Measurements from ENCODE around the gene TBC1D10A.

TBC1D10A gene

DNA sequence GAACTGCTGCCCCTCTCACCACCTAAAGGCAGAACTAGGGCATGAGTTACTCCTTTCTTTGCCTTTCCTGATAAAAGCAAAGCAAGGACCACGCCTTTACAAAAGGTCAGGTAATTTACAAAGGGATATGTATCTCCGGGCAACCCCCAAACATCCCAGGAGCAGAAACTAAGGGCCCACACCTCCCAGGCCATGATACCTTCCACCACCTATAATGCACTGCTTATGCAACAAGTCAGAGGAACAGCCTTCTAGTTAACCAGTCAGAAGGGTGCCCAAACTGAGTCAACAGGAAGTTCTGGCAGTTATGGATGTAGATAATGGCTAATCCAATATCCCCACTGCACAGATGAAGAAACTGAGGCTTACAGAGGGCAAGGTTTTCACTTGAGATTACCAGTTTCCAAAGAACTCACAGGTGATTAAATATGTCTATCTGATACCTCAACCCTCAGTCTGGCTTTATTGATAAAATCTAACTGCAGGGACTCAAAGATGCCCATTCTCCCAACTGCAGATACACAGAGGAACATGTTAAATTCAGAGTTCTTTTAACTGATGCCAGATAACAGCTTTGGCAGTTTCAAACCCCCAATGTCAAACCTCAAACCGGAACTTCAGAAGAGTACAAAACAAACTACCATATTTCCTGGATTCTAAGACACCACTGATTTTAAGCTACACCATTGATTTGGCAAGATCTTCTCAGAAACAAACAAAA is 20.7 kb downstream of the TBC1D10A start:
- TF ChIP-seq, protein P1, sequence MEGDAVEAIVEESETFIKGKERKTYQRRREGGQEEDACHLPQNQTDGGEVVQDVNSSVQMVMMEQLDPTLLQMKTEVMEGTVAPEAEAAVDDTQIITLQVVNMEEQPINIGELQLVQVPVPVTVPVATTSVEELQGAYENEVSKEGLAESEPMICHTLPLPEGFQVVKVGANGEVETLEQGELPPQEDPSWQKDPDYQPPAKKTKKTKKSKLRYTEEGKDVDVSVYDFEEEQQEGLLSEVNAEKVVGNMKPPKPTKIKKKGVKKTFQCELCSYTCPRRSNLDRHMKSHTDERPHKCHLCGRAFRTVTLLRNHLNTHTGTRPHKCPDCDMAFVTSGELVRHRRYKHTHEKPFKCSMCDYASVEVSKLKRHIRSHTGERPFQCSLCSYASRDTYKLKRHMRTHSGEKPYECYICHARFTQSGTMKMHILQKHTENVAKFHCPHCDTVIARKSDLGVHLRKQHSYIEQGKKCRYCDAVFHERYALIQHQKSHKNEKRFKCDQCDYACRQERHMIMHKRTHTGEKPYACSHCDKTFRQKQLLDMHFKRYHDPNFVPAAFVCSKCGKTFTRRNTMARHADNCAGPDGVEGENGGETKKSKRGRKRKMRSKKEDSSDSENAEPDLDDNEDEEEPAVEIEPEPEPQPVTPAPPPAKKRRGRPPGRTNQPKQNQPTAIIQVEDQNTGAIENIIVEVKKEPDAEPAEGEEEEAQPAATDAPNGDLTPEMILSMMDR (IDR thresholded peaks at IDR 0.05; ENCODE audit: low read depth, low read length), result no peak
- no peak overlapping the region for H3K4me3 ChIP-seq (ENCODE audit: low read depth, low read length)

DNA sequence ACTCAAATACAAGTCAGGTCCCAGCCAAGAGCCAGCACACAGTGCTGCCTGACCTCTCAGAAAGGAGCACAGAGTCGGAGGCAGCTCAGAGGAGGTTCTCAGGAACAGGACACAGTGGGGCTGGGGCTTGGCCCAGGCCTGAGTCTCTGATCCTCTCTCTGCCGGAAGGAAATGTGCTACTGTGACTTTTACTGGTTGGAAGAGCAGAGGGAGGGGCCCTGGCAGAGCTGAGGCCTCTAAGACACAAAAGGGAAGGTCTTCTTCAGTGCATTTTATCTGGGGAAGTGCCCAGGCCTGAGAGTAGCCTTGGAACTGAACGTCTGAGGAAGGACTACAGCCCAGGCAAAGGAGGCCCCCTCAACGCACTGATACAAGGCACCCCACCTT is 21.2 kb downstream of the TBC1D10A start:
- no peak overlapping the region for H3K4me3 ChIP-seq (ENCODE audit: low read depth, low read length)
- TF ChIP-seq, protein P1 (IDR thresholded peaks at IDR 0.05; ENCODE audit: low read depth, low read length), result no peak

GRCh38 chr22:30304495-30305244 is 22.1 kb downstream of the TBC1D10A start:
- TF ChIP-seq, protein P1 (IDR thresholded peaks at IDR 0.05; ENCODE audit: low read depth, low read length), result no peak
- no peak overlapping the region for H3K4me3 ChIP-seq (ENCODE audit: low read depth, low read length)

- TF ChIP-seq, protein P1 (IDR thresholded peaks at IDR 0.05; ENCODE audit: low read depth, low read length), result no peak
- no peak overlapping the region for H3K4me3 ChIP-seq (ENCODE audit: low read depth, low read length)
Measured at GRCh38 chr22:30302810-30303138, 24.0 kb downstream of the TBC1D10A start.

GRCh38 chr22:30301995-30302809 is 24.5 kb downstream of the TBC1D10A start:
- H3K4me3 ChIP-seq (ENCODE audit: low read depth, low read length), result no peak overlapping the region
- TF ChIP-seq, protein P1 (IDR thresholded peaks at IDR 0.05; ENCODE audit: low read depth, low read length), result no peak

DNA sequence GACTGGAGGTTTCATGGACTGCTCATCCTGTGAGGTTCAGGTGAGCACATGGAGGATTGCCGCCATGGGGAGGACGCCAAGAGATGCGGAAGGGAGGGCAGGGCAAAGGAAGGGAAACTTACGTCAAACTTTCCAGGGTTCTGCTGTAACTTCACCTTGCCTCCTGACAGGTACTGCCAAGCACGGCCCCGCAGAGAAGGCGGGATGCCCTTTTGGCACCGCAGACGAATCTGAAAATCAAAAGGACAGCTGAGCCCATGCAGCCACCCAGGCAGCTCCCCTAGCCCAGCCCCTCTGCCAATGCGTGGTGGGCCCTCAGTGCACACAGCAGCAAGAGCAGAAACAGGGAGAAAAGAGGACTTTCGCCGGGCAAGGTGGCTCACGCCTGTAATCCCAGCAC is 27.4 kb downstream of the TBC1D10A start:
- TF ChIP-seq, protein P1 (IDR thresholded peaks at IDR 0.05; ENCODE audit: low read depth, low read length), result no peak
- no peak overlapping the region for H3K4me3 ChIP-seq (ENCODE audit: low read depth, low read length)

Measured in WI38 (cell line).